ENCODE data around the gene SPECC1. TPM values are rescaled to one million over a fixed set of nuclear protein-coding genes. Genes with fewer than 3 reads are reported as not detected.

The SPECC1 gene
- total and polyA plus RNA-seq, 2 of the 4 experiments (the other 2 are of a cell fraction), result 16.9 to 26.2 TPM

DNA sequence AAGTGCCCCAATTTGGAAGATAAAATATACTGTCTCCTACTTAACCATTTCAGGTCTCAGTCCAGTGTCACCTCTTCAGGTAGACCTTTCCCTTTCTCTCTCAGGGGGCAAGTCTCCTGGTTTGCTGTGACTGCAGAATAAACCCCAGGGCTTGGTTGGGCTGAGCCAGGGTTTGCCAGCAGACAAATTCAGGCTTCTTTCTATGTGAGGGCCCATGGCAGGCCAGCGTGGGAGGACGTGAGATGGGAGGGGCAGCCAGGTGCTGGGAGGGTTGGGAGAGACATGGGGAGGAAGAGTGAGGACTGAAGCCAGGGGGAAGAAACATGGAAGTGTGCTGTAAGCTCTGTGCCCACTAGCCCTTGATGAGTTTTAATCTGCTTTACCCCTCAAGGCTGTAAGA lies 163.2 kb downstream of the SPECC1 start:
- H3K9ac ChIP-seq (ENCODE audit: low read depth, low read length), result no peak overlapping the region
- H2BK15ac ChIP-seq (ENCODE audit: low read depth, low read length), result peak overlapping the region; percentile 83; the same call in 2 of the 3 replicates
- H3K9me1 ChIP-seq (ENCODE audit: insufficient read depth, low read length), result peaks cover 36% of the 10 kb centered on the region
- no peak overlapping the region for H3K4me3 ChIP-seq (ENCODE audit: insufficient read depth, low read depth, low read length)
- ChIA-PET POLR2A (ENCODE audit: unreplicated experiment) (no interaction called here), CTCF (no interaction called here)
- peak overlapping the region; percentile 85 for H4K91ac ChIP-seq (ENCODE audit: insufficient read depth, low read depth, low read length)
- peak overlapping the region; percentile 84 for H3K4ac ChIP-seq (ENCODE audit: low read depth, low read length)
- DNase-seq, result no peak
- H2BK120ac ChIP-seq (ENCODE audit: low read depth, low read length), result peak overlapping the region; percentile 87
- H2BK20ac ChIP-seq (ENCODE audit: low read depth, low read length), result peak overlapping the region; percentile 94
- no peaks in the 10 kb centered on the region for H3K9me3 ChIP-seq (ENCODE audit: control insufficient read depth, insufficient read depth, low read length)
- H2AK9ac ChIP-seq (replicated peaks; ENCODE audit: low read depth, low read length, poor library complexity), result peak overlapping the region; percentile 8
- peaks cover 28 to 74% of the 10 kb centered on the region in 2 experiments for H3K79me1 ChIP-seq (ENCODE audit: low read depth in 1 of 2, low read length in 2 of 2)
- peak overlapping the region; percentile 61 for H3K23ac ChIP-seq (ENCODE audit: low read depth, low read length)
- ATAC-seq (ENCODE audit: low read depth), result no peak
- peak overlapping the region; percentile 69; the same call in 1 of the 2 replicates for H3K18ac ChIP-seq (ENCODE audit: low read depth, low read length)
- H4K20me1 ChIP-seq (ENCODE audit: insufficient read depth, low read length), result peaks cover 8% of the 10 kb centered on the region
- H3K27me3 ChIP-seq (ENCODE audit: control insufficient read depth, insufficient read depth, low read length), result no peaks in the 10 kb centered on the region
- TF ChIP-seq POLR2A (IDR thresholded peaks at IDR 0.05; ENCODE audit: low read depth, low read length), result no peak
- no peak for TF ChIP-seq RFX5 (IDR thresholded peaks at IDR 0.05; ENCODE audit: low read depth, low read length)
- no peak for TF ChIP-seq MXI1 (IDR thresholded peaks at IDR 0.05; ENCODE audit: borderline replicate concordance, low read depth, low read length)
- peak overlapping the region; percentile 60 for H2AK5ac ChIP-seq (ENCODE audit: low read depth, low read length)
- peaks cover 30% of the 10 kb centered on the region for H3K4me1 ChIP-seq (ENCODE audit: control insufficient read depth, insufficient read depth, low read length)
- in situ Hi-C loops (cut with MboI; ENCODE audit: low sequenced_read_pairs), result no loop called here
- H3K36me3 ChIP-seq (ENCODE audit: control insufficient read depth, insufficient read depth, low read length), result no peaks in the 10 kb centered on the region
- no peak overlapping the region for H2AFZ ChIP-seq (replicated peaks; ENCODE audit: low read length, poor library complexity)
- peak overlapping the region; percentile 94 for H3K14ac ChIP-seq (replicated peaks; ENCODE audit: low read depth, low read length)
- intact Hi-C loops (cut with micrococcal nuclease), result no loop called here
- dilution Hi-C loops (cut with HindIII; ENCODE audit: low sequenced_read_pairs, unreplicated experiment), result no loop called here
- no TSS peak for BruUV-seq (replicated peaks)
- no CpG with 5 or more reads among the region's 2 CpGs for WGBS, 2 experiments (ENCODE audit: extremely low coverage in 2 of 2, insufficient read length in 1 of 2)
- peak overlapping the region; percentile 45; the same call in 1 of the 2 replicates for H3K56ac ChIP-seq (ENCODE audit: extremely low read depth, insufficient read depth, low read length)
- peak overlapping the region; percentile 77 for H2BK5ac ChIP-seq (ENCODE audit: low read depth, low read length, poor library complexity, severe bottlenecking)
- H4K5ac ChIP-seq (ENCODE audit: low read depth, low read length), result peak overlapping the region; percentile 80
- H4K8ac ChIP-seq (ENCODE audit: low read depth in 2 of 2, low read length in 2 of 2), result peak overlapping the region; percentile 42 to 84; a peak in 3 of 4 replicates
- no peak overlapping the region for H3K4me2 ChIP-seq (ENCODE audit: low read depth, low read length)
- peak overlapping the region; percentile 4; the same call in 1 of the 2 replicates for H3K27ac ChIP-seq (ENCODE audit: insufficient read depth, low read length)

All from IMR-90 (cell line).